ENCODE measurements around the gene INPP5E. TPM values are rescaled to one million over a fixed set of nuclear protein-coding genes. Genes with fewer than 3 reads are reported as not detected.

The INPP5E gene
- total RNA-seq, 1 donor from 2014 or later: 5.3 TPM

GRCh38 chr9:136474021-136474640, 34.5 kb upstream of the INPP5E start:
- DNase-seq (ENCODE audit: low spot score): no peak

DNA sequence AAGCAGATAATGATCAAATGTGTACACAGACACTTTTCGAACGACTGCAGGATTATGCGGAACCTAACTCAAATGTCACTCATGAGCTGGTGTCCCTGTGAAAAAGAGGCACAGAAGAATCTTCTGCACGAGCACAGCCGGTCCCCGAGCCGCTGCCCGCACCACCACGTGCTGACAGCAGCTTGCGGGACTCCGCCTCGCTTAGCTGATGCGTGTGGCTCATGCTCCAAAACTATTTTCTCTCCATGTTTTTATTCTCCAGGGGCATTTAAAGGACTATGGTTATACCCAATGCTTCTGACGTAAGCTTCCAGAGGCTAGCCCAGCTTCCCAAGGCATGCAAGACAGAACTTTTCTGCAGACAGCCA, 33.7 kb upstream of the INPP5E start:
- no peak for DNase-seq (ENCODE audit: low spot score)

DNA sequence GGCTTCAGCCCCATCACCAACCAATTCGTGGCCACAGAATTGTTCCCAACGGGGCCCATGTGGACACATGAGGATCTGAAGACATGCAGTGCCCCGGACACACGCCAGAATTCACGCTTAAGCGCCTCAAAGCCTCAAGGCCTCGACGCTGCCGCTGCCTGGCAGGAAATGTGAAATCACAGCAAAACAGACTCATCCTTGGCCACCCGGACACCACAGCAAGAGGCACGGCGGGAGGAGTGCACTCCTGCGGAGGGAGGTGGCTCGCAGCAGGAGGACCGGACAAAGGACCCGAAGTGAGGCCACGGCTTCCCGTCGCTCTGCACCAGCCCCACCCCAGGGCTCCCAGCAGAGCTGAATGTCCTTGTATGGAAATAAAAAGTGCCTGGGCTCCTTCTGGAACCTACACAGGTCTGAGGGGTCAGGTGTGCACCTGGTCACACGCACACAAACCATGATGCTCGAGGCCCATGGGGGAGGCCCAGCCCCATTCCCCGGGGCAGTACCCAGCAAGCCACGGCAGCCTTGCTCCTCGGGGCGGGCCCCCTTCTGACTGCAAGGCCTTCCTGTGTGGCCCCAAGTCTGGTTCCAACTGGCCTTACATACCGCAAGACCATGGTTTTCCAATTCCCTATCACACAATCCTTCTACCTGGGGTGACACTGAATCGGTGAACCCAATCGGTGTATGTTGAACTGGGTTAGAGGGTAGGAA, 33.2 kb upstream of the INPP5E start:
- DNase-seq (ENCODE audit: low spot score): no peak

DNA sequence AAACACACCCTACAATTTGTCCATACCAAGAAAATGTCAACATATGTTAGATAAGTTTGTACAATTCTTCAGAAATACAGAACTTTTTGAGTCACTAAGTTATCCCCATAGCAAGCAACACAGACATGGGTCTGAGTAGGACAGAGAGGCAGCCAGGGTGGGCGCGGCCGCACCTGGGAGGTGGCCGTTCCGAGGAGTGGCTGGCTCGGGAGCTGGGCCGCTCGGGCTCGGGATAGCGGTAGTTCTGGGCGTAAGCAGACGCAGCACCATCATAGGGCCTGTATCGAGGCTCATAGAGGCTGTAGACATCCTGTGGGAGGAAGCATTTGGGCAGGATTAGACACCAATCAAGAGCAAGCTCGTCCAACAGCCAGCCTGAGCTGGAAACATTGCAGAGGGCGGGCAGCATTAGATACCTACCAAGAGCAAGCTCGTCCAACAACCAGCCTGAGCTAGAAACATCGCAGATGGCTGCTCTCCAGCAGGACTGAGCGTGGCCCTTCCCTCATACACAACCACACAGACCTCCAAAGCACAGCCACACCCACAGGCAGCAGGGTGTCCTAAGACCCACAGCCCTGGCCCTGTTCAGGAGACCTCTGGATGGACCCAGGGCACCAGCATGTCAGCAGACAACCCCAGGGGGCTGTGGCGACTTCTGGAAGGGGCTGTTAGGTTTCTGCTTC, 32.3 kb upstream of the INPP5E start:
- DNase-seq (ENCODE audit: low spot score): no peak

GRCh38 chr9:136470792-136471469, 31.3 kb upstream of the INPP5E start:
- no peak for DNase-seq (ENCODE audit: low spot score)

- no peak for DNase-seq (ENCODE audit: low spot score)
Measured at GRCh38 chr9:136470356-136470755, 30.7 kb upstream of the INPP5E start.

DNA sequence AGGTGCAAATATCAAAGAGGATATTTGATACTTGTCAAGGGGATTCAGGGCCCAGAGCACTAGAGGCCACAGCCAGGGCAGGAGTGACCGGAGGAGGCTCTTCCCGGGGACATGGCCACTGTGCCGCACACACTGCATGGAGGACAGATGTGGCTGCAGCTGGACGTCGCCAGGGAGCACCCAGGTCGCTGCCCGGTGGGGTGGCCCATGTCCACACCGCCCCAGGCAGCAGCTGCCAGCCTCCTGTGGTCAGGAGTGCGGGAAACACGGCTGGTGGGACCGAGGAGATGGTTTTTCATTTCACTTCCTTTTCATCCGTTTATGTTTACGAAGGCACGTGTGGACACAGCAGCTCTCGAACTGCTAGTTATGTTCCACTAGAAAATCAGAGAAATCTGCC, 28.1 kb upstream of the INPP5E start:
- DNase-seq (ENCODE audit: low spot score): no peak

GRCh38 chr9:136466155-136466541, 26.5 kb upstream of the INPP5E start:
- no peak for DNase-seq (ENCODE audit: low spot score)

- DNase-seq (ENCODE audit: low spot score): no peak
Measured at GRCh38 chr9:136465500-136466154, 26.0 kb upstream of the INPP5E start.

- DNase-seq (ENCODE audit: low spot score): no peak
Measured at GRCh38 chr9:136464241-136464640, 24.6 kb upstream of the INPP5E start.

- DNase-seq (ENCODE audit: low spot score): no peak
Measured at GRCh38 chr9:136463578-136463977, 23.9 kb upstream of the INPP5E start.

DNA sequence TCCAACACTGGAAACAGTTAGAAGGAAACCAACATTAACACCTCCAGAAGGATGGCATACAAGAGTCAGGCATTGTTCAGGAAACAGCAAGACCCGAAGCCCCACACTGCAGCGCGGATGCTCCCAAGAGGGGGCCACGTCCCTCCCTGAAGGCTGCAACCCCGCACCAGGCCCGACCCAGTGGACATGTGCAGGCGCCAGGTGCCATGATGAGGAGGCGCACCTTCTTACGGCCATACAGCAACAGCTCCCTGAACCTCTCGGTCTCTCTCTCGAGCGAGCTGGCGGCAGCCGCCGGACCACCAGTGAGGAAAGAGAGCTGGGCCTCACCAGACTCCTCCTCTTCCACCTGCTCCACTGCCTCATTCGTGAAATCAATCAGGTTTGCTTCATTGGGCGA, 23.0 kb upstream of the INPP5E start:
- no peak for DNase-seq (ENCODE audit: low spot score)

- DNase-seq (ENCODE audit: low spot score): no peak
Measured at GRCh38 chr9:136460772-136461325, 21.2 kb upstream of the INPP5E start.

GRCh38 chr9:136459425-136459824, 19.8 kb upstream of the INPP5E start:
- DNase-seq (ENCODE audit: low spot score): no peak

DNA sequence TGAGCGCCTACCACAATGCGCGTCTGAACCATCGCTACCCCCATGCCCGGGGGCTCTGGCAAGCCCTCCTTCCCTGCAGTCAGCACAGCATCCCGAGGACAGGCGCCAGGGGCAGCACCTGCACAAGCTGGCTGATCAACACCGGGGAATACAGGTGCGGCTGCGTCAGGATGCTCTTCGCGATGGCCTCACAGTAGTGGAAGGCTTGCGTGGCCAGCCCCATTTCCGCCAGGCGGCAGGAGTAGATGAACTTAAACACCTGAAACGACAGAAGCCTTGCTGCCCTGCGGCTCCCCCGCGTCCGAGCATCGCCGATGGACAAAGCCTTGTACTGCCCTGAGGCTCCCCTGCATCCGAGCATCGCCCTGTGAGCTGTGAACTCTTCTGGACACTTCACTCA, 17.7 kb upstream of the INPP5E start:
- DNase-seq (ENCODE audit: low spot score): no peak

DNA sequence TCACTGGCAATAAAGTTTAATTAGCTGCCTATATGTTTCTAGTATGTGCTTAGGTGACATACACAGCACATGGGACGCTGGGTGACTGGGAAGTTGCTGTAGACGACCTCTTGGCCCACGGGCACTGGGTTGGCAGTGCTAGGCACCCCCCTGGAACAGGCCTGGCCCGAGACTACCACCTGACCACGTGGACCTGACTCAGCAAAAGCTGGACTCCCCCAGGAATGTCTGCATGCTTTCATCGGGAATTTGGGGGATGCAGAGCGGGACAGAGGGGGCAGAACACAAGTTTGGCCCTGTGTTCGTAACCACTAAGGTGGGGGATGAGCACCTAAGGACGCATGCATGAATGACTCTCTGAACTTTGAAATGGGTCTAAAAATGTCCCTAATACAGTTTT, 16.6 kb upstream of the INPP5E start:
- DNase-seq (ENCODE audit: low spot score): no peak

DNA sequence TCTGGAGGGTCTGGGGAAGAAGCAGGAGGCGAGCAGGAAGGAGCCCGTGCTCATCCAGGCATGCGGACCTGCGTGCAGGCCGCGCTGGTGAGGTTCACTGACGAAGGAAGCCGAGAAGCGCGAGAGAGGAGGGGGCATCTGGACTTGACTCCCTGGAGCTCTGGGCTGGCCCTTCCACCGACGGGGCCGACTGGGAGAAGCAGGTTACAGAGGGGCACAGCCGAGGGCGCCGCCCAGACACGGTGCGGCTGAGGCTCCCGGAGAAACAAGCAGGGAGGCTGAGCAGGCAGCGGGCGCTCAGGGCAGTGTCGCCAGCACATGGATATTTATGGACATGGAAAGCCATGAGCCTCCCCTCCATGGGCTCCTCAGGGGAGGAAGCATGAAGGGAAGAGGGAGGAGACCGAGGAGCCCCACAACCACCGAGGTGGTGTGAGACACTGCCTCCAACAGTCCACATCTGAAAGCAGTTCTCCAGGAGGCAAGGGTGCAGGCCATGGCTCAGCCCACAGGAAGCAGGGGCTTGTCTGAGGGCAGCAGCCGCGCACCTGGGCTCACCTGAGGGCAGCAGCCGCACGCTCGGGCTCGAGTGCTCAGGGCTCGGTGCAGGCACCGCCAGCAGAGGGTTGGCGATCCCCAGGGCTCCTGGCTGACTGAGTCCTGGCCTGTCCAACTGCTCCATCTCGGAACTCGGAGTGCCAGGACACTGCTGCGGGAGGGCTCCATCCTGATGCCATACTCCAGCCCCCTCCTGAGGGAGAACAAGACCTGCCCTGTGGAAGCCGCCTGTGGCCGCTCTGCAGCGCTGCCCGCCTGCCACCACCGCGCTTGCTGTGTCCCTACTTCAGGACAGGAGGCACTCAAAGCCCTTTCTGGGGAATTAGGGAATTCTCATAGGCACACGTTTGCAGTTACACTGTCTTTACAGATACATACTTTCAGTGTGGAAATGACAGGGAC, 15.7 kb upstream of the INPP5E start:
- no peak for DNase-seq (ENCODE audit: low spot score)

DNA sequence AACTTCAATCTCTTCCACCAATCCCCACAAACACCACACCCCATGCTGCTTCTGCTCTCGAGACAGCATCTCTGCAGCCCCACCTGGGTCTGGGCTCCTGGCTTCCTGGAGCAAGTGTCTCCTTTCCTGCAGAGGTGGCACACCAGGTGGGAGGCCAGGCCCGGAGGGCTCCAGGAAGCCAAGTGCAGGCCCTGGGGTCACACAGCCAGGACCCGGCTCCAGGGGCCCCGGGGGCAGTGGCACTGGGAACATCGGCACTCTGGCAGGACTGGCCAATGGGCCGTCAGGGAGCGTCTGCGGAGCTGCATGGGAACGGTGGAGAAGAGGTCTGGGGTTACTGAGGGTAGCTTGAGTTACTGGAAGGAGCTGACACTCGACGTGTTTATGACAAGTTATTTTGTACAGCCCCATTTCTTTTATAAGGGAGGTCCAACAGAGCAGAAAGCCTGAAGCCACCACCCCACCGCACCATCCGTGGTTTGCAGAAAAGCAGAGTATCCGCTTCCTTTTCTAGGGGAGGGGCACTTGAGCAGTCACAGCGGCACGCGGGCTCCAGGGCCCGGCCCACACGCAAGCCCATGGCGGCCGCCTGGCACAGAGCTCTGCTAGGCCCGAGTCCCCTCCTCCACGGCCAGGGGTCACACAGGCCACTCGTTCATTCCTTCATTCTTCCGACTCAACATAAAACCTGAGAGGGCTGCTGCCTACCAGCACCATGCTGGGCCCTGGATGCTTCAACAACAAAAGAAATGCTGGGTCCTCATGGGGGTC, 14.6 kb upstream of the INPP5E start:
- no peak for DNase-seq (ENCODE audit: low spot score)

GRCh38 chr9:136453326-136453725, 13.7 kb upstream of the INPP5E start:
- DNase-seq (ENCODE audit: low spot score): no peak

Data from umbilical cord (tissue), 2 donors.